GM18861 (cell line): ENCODE data around the gene CACFD1.

Experiments used
- ATAC-seq: cut with Tn5 transposase; IDR thresholded peaks from one replicate; pipeline ENCODE4 v1.9.1; 2021; ENCODE audit not compliant: unreplicated experiment

The CACFD1 gene

DNA sequence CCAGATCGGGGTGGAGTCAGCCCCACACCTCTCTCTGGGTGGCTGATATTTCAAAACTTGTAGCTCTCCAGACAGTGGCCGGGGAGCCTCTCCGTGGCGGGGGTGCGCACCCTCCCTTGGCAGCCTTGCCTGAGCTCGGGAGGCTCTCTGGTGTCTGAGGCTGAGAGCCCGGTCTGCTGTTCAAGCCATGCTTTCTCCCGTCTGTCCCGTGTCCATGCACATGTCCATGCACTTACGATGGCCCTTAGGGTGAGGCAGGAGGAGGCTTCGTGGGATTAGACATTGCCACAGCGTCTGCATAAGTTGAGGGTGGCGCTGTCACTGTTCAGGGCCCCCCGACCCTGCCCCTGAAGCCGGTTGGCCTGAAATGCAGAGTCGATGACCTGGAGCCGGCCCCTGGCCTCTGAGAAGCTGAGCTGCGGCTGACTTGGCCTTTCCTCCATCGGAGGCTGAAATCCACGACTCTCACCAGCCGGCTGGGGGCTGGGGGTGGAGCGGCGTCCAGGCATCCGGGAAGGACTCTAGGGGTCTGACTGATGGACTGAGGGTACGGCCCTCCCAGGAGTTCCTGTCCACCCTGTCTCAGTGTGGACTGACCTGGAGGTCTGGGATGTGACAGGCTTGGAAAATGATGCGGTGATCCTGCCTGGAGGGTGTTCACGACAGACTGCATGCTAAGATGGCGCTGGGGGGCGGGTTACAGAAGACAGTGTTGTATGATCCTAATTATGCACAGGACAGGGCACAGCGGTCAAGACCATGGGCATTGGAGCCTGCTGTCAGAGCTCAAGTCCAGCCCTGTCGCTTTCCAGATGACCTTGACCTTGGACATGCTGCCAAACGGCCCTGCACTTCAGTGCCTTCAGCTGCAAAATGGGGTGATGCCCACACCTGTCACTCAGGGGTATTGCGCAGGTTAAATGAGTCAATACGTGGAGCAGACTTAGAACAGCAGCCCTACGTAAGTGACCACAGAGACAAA is 37.4 kb downstream of the CACFD1 start:
- ATAC-seq, result no peak

DNA sequence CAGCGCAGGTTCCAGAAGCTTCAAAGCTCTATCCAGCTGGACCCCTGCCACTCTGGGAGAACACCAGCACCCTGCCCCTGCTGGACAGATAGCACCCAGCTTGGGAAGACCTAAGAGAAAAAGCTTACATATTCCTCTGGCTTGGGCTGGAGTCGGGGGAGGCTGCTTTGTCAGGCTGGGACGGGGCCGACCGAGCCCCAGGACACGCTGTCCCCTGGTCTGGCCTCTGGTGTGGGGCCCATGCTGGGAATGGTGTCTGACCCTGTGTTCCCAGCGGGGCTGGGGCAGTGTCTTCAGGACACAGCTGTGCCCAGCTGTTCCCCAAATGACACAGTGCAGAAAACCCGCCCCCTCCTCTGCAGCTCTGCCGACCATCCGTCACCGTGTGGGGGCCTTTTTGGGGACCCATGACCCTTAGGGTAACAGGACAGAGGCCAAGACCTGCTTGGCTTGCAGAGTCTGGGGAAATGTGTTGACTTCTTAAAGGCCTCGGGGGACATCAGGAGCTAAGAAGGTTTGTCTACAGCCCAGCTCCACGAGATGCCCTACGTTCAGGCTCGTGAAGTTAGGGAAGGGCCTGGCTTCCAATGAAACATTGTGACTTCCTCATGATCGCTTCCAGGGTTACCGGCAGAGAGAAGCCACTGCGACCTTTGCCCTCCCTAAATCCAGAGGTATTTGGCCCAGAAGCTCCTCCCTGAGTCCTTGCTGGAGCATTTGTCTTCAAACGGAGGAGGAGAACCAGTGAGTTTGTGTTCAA is 39.5 kb downstream of the CACFD1 start:
- no peak for ATAC-seq

DNA sequence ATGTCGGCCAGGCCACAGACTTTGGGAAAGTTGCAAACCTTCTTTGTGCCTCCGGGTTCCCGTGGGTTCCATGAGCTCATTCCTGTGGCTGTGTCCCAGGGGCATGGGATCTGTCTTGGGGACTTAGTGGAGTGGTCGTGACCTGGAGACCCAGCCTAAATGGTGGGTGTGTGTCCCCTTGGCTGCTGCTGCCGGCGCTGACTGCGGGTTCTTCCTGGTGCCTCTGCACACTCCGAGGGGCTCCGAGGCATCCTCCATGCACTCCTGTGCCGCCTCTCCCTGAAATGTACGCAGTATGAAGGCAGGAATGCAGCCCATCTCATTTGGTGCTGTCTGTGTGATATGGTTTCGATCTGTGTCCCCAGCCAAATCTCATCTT is 40.1 kb downstream of the CACFD1 start:
- no peak for ATAC-seq

DNA sequence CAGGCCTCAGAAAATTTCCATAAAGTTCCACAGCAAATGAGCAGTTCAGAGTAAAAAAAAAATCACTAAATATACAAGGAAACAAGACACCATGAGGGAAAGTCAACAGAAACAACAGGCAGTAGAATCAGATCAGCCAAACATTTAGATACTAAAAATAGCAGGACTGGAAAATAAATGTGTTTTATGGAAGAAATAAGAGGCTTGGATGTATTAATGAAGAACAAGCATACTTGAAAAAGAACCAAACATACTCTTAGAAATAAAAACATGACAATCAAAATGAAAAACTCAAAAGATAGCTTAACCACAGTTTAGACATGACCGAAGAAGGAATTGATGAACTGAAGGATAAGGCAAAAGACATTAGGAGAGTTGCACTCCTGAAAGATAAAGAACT is 42.3 kb downstream of the CACFD1 start:
- no peak for ATAC-seq

DNA sequence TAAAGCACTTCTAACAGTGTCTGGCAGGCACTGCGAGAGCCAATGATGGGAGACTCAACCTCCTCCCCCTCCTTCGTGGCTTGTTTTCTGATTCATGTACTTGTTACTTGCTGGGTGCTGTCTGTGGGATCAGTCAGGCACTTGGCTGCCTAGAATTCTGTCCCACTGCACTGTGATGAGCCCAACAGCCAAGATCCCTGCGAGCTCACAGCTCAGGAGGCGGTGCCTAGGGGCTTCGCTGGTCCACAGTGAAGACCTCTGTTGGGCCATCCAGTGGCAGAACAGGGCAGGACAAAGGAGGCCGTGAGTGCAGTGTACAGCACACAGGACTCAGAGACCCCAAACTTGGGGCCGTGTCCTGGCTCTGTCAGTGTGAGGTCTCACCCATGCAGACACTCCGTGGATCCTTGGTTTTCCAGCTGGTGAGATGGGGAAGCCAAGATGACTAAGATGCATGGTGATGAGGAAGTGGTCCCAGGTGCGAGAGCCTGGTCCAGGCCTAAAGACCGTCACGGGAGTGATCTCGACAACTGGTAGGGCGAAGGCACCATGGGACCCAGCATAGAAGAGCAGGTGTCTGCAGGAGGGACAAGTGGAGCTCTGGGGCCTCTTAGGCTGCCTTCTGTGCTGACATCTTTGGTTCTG is 45.5 kb downstream of the CACFD1 start:
- ATAC-seq, result no peak

DNA sequence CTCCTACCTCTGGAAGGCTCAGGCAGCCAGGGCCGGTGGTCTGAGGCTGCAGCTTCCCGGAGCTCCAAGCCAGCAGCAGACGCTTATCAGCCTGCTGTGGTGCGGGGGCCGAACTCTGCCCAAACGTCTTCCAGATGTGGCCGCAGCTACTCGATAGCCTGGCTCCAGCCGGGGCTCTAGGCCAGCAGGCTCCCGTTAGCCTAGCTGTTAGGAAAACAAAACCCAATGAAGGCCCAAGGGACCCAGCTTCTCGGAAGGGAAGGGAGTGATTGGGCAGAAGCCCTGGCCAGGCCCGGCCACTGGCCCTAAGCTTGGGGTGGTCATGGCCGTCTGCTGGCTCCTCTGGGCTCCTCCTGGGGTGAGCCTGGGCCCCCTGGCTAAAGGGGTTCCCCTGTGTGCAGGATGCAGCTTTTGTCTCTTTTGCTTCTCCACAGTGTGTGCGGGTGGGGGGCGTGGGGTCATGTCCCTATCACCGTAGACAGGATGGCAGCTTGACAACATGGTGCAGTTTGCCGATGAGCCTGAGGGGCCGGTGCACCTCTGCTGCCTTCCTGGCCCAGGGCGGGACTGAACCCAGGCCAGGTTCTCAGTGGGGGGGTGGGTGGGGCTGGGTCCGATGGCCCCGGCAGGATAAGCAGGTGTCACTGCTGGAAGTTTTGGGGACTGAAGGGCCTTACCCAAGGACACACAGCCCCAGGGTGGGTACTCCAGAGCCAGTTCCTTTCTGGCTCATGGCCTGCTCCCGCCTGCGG is 46.3 kb downstream of the CACFD1 start:
- ATAC-seq, result no peak

DNA sequence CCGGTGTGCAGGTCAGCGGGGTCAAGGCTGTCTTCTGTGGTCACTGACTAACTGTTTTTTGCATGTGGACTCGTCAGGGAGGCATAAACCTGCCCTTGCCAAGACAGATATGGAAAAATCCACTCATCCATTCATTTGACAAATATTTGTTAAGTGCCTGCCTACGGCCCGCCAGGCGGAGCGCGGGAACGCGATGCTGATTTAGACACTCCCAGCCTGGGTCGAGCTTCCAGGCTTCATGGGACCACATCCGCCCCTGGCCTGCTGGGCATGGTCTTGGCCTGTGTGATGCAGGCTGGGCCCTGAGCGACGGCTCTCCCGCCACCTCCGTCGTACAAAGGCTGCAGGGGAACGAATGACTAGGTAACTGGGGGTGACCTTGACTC is 46.9 kb downstream of the CACFD1 start:
- ATAC-seq, result no peak

DNA sequence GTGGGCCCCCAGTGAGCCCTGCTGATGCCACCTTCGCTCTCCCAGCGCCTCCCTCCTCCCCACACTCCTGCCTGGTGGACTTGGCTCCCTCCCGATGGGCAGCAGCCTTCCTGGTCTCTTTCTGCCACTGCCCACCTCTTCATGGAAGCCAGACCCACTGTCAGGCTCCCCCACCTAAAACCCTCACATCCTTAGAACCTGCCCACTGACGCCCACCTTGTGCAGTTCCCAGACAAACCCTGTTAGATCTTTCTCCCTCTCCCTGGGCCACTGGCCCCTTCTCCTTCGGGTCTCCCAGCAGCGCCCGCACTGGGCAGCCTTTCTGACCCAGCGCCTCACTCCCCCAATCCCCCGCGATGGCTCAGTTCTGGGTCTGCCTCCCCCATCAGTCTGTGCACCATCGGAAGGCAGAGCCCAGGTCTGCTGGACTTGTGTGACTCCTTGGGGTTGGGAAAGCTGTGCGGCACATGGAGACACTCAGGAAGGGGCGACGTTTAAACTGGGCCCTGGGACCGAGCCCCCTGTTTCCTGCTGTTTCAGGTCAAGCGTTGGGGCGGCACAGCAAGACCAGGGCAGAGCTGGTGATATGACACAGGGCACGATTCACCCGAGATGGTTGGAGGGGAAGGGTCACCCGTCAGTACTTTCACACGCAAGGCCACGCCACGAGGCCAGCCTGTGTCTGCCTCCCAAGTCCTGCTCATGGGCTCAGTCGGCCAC is 47.6 kb downstream of the CACFD1 start:
- no peak for ATAC-seq

DNA sequence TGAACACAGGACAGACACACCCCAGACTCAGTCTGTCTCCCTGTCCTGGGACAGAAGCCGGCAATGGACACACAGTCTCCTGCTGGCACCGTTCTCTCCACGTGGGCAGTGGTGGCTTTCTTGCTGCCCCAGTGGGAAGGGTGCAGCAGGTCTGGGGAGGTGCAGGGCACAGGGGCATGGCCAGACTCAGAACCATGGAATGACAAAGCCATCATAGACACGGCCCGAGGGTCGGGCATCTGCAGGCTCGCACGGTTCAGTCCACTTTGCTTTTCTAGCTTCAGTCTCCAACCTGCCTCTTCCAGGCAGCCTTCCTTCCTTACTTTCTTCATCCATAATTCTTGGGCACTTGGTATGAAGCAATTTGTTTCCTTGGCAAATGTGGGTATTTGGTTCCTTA is 48.3 kb downstream of the CACFD1 start:
- no peak for ATAC-seq

DNA sequence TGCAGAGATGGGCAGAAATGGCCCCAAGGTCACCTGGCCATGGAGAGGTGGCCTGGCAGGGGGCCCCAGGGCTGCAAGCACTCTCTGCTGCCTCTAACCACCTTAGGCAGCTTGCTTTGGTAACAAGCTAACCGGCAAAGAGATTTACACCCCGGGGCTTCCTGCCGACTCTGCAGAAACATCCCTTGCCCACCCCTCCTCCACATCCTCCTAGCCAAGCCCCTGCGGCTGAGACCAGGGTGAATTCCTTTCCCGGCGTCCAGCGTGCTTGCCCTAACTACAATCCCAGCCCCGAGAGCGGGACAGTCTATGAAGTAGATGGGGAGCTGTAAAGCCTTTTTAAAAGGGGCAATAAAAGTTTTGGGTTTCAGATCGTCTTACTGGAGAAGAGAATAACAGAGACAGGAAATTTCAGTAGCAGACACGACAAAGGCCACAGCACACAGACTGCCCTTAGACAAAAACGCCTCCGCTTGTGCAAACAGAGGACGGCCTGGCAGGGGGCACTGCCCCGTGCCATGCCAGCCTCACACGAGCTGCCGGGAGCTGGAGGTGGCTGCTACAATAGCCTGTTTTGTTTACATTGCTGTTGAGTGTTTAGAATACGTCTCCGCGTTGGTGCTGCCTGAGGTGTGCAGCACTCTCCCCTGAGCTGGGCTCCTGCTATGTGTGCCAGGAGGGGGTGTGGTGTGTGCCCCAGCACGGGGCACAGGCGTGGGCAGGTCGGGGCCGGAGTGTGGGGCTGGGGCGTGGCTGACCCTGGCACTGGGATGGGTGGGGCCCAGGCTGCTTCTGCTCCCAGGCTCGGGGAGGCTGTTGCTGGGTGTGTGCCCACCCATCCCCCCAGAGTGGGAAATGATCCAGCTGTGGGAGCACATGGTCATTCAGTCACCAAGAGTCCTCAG is 49.7 kb downstream of the CACFD1 start:
- ATAC-seq, result no peak

DNA sequence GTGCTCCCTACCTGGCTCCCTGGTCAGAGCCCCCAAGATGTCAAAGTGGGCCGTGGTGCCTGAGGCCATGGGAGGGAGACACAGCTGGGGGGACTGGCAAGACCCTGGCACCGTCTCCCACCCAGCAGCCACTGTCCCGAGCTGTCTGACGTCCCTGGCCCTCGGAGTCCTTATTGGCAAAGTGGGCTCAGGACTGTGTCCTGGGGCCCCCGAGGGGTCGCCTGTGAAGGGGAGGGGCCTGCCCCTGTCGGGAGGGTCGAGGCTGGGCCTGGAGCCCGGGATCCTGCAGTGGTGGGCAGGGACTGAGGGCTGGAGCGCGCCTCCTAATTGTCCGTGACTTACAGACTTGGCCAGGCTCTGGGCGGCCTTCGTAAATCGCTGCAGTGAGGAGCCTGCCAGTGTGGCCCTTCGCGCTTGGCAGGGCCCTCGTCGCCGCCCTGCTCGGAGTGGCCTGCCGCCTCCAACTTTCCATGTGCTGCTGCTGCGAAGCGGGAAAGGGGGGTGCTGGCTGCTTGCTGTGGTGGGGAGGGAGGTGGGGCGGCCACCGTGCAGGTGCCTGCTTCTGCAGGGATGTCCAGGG is 51.2 kb downstream of the CACFD1 start:
- no peak for ATAC-seq

DNA sequence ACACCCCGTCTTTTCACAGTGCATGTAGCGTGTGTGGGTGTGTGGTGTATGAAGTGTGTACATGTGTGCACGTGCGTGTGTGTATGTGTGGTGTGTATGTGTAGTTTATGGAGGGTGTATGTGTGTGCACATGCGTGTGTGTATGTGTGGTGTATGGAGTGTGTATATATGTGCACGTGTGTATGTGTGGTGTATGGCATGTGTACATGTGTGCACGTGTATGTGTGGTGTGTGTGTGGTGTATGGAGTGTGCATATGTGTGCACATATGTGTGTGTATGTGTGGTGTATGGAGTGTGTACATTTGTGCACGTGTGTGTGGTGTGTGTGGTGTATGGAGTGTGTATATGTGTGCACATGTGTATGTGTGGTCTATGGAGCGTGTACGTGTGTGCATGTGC is 51.8 kb downstream of the CACFD1 start:
- ATAC-seq, result no peak

DNA sequence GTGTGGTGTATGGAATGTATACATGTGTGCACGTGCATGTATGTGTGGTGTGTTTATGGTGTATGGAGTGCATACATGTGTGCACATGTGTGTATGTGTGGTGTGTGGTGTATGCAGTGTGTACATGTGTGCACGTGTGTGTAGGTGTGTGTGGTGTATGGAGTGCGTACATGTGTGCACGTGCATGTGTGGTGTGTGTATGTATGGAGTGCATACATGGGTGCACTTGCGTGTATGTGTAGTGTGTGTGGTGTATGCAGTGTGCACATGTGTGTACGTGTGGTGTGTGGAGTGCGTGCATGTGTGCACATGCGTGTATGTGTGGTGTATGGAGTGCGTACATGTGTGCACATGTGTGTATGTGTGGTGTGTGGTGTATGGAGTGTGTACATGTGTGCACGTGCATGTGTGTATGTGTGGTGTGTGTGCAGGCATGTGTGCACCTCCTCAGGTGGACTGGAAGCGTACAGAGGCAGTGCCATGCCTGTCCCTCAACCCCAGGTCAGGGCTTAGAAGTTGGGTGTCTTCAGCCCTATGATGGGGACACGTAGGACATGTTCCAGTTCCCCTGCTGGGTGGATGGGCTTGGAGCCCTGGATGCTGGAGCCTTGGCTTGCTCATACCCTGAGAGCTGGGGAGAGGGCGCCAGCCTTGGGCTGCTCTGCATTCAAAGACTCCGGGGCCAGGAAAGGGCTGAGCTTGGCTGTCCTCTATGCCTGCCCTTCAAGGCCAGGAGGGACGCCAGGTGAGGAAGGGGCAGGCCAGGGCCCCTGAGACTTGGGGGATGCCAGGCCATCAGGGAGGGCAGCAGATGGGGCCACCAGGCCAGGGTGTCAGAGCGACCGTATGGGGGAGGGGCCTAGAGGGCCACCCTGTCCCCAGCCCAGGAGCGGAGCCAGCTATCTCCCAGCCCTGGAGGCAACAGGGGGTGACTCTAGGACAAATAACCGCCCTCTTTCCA is 52.8 kb downstream of the CACFD1 start:
- no peak for ATAC-seq

DNA sequence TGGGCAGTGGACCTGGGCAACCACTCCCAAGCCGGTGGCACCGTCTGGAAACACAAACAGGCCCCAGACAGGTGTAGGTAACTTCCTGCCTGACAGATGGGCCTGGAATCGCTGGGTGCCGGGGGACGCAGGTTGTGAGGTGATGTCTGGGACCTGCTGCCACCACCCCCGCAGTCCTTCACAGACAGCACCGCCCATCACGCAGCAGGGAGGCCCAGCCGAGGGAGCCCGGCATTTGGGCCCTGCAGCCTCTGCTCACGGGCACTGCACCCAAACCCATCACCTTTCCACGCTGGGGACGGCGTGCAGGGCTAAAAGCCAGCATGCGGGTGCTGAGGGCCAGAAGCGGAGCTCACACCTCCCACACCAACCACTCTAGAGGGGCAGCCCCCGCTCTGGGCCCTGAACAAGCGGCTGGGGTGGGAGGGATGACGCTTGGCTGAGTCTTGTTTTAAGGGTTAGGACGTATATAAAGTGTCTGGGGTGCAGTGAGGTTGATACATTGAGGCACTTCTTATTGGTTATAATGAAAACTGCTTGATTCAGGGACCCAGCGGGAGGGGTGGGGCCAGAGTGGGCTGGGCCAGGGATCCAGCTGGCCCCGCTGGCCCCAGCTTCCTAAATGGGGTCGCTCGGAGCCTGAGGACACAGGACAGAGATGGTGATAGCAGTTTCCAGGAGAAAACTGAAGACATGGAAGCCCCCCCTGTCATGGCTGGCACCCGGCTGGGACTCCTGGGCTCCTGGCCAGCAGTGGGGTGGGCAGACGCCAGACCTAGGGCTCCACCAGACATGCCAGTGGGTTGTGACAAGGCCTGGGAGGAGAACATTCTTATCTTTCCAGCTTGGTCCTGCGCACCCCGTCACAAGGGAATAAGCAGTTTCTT is 53.7 kb downstream of the CACFD1 start:
- no peak for ATAC-seq

DNA sequence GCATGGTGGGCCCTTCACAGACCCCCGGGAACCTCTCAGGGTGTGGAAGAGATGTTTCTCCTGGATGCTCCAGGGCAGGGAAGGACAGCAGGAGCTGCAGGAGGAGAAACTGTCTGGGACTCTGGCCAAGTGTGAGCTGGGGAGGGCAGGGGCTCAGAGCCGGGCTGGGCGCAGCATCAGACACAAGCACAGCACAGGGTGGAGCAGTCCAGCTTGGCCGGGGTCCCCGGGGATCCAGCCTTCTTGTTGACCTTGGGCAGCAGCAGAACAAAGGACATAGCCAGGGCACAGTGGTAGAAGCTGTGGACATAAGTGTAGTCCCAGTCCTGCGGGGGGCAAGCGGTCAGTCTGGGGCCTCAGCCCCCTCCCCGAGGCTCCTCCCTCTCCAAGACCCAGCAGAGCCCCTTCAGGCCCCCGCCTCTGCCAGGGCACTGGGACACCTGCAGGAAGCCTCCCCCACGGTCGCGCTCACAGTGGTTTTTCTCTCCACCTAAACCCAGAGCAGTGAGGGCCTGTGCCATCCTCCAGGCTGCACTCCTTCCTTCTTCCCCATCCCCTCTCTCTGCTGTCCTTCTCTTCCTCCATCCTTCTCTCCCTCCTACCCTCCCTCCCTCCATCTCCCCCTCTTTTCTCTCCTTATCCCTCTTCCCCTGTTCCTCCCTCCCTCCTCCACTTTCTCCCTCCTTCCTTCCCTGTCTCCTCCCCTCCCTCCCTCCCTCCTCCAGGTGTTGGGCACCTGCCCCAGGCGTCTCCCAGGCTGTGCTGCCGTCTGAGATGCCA is 54.9 kb downstream of the CACFD1 start:
- no peak for ATAC-seq

DNA sequence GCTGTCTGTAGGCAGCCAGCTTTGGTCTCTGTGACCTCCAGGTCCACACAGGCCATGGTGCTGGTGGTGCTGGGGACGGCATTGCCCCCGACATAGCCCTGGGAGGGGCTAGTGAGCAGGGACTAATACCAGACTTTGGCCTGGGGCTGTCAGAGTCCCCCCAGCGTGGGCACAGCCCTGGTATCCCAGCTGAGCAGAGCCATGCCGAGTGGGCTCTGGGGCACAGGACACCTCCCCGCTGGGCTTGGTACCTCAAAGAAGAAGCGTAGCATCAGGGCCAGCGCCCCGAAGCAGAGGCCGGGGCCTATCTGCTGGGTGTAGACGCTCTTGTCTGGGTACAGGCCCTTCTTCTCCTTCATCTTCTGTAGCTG is 55.4 kb downstream of the CACFD1 start:
- ATAC-seq, result no peak
